Common myeloid progenitor, CD34-positive (primary cell): Measurements from ENCODE around the gene EFNA5.

ENCODE experiments used
- CTCF ChIA-PET: fragments of 350-600 bp; sonication (Branson Sonifier 250); formaldehyde crosslinking; loops from one replicate; lab custom pipeline; 2021; ENCODE audit warnings: antibody characterized with exemption; lab: Charles Lee
- POLR2A ChIA-PET: fragments of 350-600 bp; sonication (Branson Sonifier 250); formaldehyde crosslinking; loops from one replicate; lab custom pipeline; 2021; ENCODE audit warnings: antibody characterized with exemption; lab: Charles Lee
- DNase-seq, 3 donors: peaks; one replicate each; pipeline versions ENCODE4 v3.0.0 to v3.0.0-alpha.2; 2013
- H3K27ac ChIP-seq, 2 experiments: 1 replicate in 1 of 2; 2 replicates in 1 of 2; pipeline ENCODE4 v1.7.0; 2013; ENCODE audit warnings: inconsistent platforms in 2 of 2, low read length in 2 of 2, mild to moderate bottlenecking in 2 of 2, low read depth in 1 of 2, moderate library complexity in 1 of 2; ENCODE audit not compliant: severe bottlenecking in 2 of 2, insufficient read depth in 1 of 2, poor library complexity in 1 of 2
- H3K27me3 ChIP-seq, 5 experiments: replicated peaks in 2 of 5; 1 replicate in 3 of 5; 2 replicates in 2 of 5; pipeline versions ENCODE4 v1.6.1 to v1.7.0; 2013; ENCODE audit warnings: low read length in 4 of 5, mild to moderate bottlenecking in 2 of 5, moderate library complexity in 2 of 5, inconsistent platforms in 1 of 5; ENCODE audit not compliant: insufficient read depth in 5 of 5, control insufficient read depth in 4 of 5
- H3K36me3 ChIP-seq, 4 experiments: 1 replicate in 2 of 4; 2 replicates in 2 of 4; pipeline versions ENCODE4 v1.6.1 to v1.7.0; 2013; ENCODE audit warnings: low read length in 3 of 4, control low read depth in 1 of 4, mild to moderate bottlenecking in 1 of 4; ENCODE audit not compliant: control insufficient read depth in 4 of 4, insufficient read depth in 4 of 4
- H3K4me1 ChIP-seq, 4 experiments: 1 replicate in 3 of 4; 2 replicates in 1 of 4; pipeline versions ENCODE4 v1.6.1 to v1.7.1; 2013; ENCODE audit warnings: low read length in 3 of 4, mild to moderate bottlenecking in 3 of 4, control low read depth in 1 of 4, inconsistent platforms in 1 of 4, moderate library complexity in 1 of 4; ENCODE audit not compliant: control insufficient read depth in 4 of 4, insufficient read depth in 4 of 4; ENCODE audit errors: control extremely low read depth in 1 of 4
- H3K4me3 ChIP-seq, 7 experiments: 1 replicate in 4 of 7; 2 replicates in 3 of 7; pipeline versions ENCODE4 v1.5.1 to v1.7.0; 2013; ENCODE audit warnings: mild to moderate bottlenecking in 7 of 7, low read length in 6 of 7, moderate library complexity in 6 of 7, inconsistent platforms in 2 of 7, low read depth in 2 of 7, control low read depth in 1 of 7; ENCODE audit not compliant: insufficient read depth in 4 of 7, control insufficient read depth in 1 of 7; ENCODE audit errors: extremely low read depth in 1 of 7
- H3K9me3 ChIP-seq, 5 experiments: 1 replicate in 4 of 5; 2 replicates in 1 of 5; pipeline versions ENCODE4 v1.6.1 to v1.7.1; 2013; ENCODE audit warnings: low read length in 4 of 5, mild to moderate bottlenecking in 2 of 5, inconsistent platforms in 1 of 5, low read depth in 1 of 5, moderate library complexity in 1 of 5; ENCODE audit not compliant: control insufficient read depth in 4 of 5, insufficient read depth in 2 of 5; ENCODE audit errors: control extremely low read depth in 1 of 5
- WGBS: methylation state at CpG from one replicate; pipeline ENCODE4 v1.1.5; 2013; ENCODE audit not compliant: insufficient coverage; 5-methylcytosine and 5-hydroxymethylcytosine counted together

The EFNA5 gene

DNA sequence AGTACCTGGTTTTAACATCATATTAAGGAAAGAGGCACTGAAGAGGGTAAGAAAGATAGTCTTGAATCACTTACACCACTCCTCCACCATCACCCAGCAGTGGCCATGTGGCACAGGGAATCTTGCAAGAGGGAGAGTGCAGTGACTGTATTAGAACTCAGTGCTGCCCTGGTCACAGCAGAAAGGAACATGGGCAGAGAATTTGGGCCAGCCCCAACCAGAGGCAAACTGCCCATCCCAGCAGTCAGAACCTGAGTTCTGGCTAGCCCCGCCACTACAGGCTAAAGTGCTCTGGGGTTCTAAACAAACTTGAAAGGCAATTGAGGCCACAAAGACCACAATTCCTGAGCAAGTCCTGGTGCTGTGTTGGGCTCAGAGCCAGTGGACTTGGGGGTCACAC lies 16.7 kb upstream of the EFNA5 start:
- H3K27me3 ChIP-seq: no peaks in the 10 kb centered on the region
- ChIA-PET CTCF (no interaction called here), POLR2A (no interaction called here)
- no peak for DNase-seq
- H3K9me3 ChIP-seq: peaks cover 0 to 4% (median 0%) of the 10 kb centered on the region in 5 experiments
- no peak overlapping the region for H3K27ac ChIP-seq
- no peak overlapping the region for H3K4me3 ChIP-seq
- H3K4me1 ChIP-seq: no peaks in the 10 kb centered on the region
- H3K36me3 ChIP-seq: no peaks in the 10 kb centered on the region
- 100% methylated on average over 1 of the region's 1 CpG for WGBS

DNA sequence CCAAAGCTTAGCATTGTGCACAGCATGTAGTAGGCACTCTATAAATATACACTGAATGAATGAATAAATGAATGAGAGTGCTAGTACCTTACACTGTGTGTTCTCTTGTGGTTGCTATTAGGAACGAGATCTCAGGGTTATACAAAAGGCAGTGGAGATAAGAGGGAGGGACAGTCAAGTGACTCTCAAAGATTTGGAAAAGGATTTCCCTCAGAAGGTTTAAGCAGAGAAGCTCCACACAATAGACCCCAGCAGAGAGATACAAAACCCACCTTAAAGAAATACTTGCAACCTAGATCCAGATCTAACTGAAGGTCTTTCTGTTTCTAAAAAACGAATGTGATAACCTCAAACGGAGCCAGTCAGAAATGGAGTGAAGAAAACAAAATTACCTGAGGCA lies 11.8 kb upstream of the EFNA5 start:
- H3K27me3 ChIP-seq: peaks cover 0 to 8% (median 6%) of the 10 kb centered on the region in 5 experiments
- H3K4me1 ChIP-seq: no peaks in the 10 kb centered on the region
- no peak overlapping the region for H3K4me3 ChIP-seq
- 100% methylated on average over 2 of the region's 3 CpGs for WGBS
- H3K9me3 ChIP-seq: no peaks in the 10 kb centered on the region
- no peaks in the 10 kb centered on the region for H3K36me3 ChIP-seq
- H3K27ac ChIP-seq: no peak overlapping the region
- ChIA-PET POLR2A (no interaction called here), CTCF (no interaction called here)
- no peak for DNase-seq

DNA sequence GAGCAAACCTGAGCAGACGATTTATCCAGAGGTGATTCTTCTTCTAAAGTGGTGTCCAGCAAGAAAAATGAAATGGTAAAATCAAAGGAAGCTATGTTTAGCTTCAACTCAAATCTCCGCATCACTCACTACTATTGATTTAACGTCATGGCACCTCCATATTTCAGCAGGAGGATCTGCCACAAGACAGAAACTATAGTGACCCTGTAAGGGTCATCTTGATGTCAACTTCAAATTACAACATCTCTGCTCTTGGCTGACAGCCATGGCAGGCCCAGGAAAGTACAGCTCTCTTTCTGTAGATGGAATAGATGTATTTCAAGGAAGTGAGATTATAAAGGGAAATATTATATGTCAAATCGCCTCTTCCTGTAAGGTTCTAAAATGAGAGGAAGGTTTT lies 10.1 kb upstream of the EFNA5 start:
- Histone ChIP-seq H3K27me3 (peaks cover 0 to 15% (median 6%) of the 10 kb centered on the region in 5 experiments), H3K4me3 (no peak overlapping the region), H3K4me1 (no peaks in the 10 kb centered on the region), H3K27ac (no peak overlapping the region), H3K9me3 (no peaks in the 10 kb centered on the region), H3K36me3 (no peaks in the 10 kb centered on the region)
- DNase-seq: no peak
- POLR2A ChIA-PET: no interaction called here
- CTCF ChIA-PET: interaction anchor here (0.9 kb wide), 1 partner anchor 18 kb away, joined by 3 read pairs; no protein-coding TSS in a partner anchor
- 94% methylated on average over 3 of the region's 4 CpGs for WGBS

DNA sequence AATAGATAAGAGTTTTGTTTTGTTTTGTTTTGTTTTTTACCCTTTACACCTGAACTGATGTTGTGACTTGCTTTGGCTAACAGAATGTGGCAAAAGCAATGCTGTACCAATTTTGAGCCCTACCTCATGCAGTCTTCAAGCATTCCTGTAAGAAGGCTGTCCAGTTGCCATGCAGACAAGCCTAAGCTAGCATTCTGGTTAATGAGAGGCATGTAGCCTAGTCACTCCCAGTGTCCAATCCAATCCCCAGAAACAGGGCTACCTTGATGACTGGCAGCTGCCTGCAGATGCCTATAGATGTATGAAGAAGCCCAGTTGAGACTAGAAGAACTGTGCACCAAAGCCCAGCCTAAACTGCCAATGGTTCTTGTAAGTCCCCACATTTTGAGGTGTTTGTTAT lies 9.4 kb upstream of the EFNA5 start:
- H3K4me3 ChIP-seq: no peak overlapping the region
- H3K4me1 ChIP-seq: no peaks in the 10 kb centered on the region
- no peak for DNase-seq
- no peaks in the 10 kb centered on the region for H3K36me3 ChIP-seq
- POLR2A ChIA-PET: no interaction called here
- H3K9me3 ChIP-seq: no peaks in the 10 kb centered on the region
- H3K27ac ChIP-seq: no peak overlapping the region
- peaks cover 4 to 22% (median 9%) of the 10 kb centered on the region in 5 experiments for H3K27me3 ChIP-seq
- CTCF ChIA-PET: no interaction called here

DNA sequence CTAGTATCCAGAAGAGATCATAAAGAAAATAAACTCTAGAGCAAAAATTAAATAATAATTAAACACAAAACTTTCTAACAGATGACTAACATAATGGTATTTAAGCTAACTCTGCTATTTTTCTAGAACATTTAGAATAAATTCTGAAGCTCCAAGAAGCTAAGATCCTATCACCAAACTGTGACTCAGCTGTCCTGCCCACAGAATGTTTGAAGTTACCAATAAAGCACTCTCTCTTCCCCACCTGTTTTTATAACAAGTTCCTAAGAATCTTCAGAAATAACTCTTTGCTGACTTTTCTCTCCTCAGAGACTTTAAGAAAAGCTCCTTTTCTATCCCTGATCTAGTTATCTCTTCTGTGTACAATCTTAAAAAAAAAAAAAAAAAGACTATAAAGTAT lies 6.0 kb upstream of the EFNA5 start:
- no peak overlapping the region for H3K4me3 ChIP-seq
- ChIA-PET POLR2A (no interaction called here), CTCF (no interaction called here)
- H3K9me3 ChIP-seq: no peaks in the 10 kb centered on the region
- H3K27me3 ChIP-seq: peaks cover 9 to 51% (median 19%) of the 10 kb centered on the region in 5 experiments
- no peak overlapping the region for H3K27ac ChIP-seq
- DNase-seq: peak in 1 of 3 donors; percentile 31
- peaks cover 2 to 19% (median 19%) of the 10 kb centered on the region in 4 experiments for H3K4me1 ChIP-seq
- no peaks in the 10 kb centered on the region for H3K36me3 ChIP-seq

DNA sequence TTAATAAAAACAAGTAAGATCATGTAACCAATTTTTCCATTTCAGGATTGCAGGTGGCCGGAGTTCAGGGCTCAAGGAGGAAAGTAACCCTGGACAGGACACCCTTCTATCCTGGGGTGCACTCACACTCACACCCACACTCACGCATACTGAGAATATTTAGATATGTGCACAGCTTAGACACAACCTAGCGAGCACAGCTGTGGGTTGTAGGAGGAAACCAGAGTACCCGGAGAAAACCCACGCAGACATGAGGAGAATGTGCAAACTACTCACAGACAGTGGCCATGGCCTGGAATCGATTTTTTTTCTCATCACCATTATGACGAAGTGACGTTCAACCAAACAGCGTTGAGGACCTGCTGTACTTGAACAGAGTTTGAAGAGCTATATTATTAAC lies 4.5 kb upstream of the EFNA5 start:
- peaks cover 11 to 64% (median 29%) of the 10 kb centered on the region in 5 experiments for H3K27me3 ChIP-seq
- ChIA-PET POLR2A (no interaction called here), CTCF (interaction anchor here (1.0 to 2.0 kb wide), 3 partner anchors 14 to 1407 kb away, joined by 3 to 6 read pairs (median 5); no protein-coding TSS in a partner anchor)
- H3K4me1 ChIP-seq: peaks cover 2 to 34% (median 34%) of the 10 kb centered on the region in 4 experiments
- 78% methylated on average over 8 of the region's 9 CpGs for WGBS
- no peaks in the 10 kb centered on the region for H3K36me3 ChIP-seq
- H3K9me3 ChIP-seq: no peaks in the 10 kb centered on the region
- H3K27ac ChIP-seq: no peak overlapping the region
- H3K4me3 ChIP-seq: no peak overlapping the region
- no peak for DNase-seq

DNA sequence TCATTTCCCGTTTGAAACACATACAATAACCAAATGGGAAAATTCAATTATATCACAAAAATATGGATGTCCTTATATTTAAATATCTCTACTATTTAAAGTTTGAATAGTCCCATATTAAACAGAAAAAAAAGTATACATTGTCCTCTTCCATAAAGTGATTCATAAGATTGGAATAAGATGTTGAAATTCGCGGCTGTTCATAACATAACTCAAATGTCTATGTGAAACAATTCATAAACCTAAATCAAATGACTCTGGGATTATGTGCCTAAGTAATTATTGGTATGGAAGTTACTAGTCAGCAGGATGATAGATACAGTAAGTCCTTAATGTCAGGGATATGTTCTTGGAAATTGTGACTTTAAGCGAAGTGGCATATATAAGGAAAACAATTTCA lies 3.9 kb upstream of the EFNA5 start:
- Histone ChIP-seq H3K36me3 (no peaks in the 10 kb centered on the region), H3K4me1 (peaks cover 2 to 40% (median 39%) of the 10 kb centered on the region in 4 experiments), H3K9me3 (no peaks in the 10 kb centered on the region), H3K27ac (no peak overlapping the region), H3K27me3 (peaks cover 11 to 70% (median 24%) of the 10 kb centered on the region in 5 experiments), H3K4me3 (no peak overlapping the region)
- CTCF ChIA-PET: interaction anchor here (1.3 to 2.0 kb wide), 2 partner anchors 26 to 1406 kb away, joined by 3 to 6 read pairs; no protein-coding TSS in a partner anchor
- POLR2A ChIA-PET: no interaction called here
- DNase-seq: no peak
- no CpG with 5 or more reads among the region's 4 CpGs for WGBS
